Ecto neural progenitor cell (in vitro differentiated cells): ENCODE data around the gene TNIK.

Experiments used
- DNase-seq: peaks from one replicate; pipeline ENCODE4 v3.0.0-alpha.2; 2018; ENCODE audit warnings: low spot score

Gene TNIK

GRCh38 chr3:171225708-171226107 is 234.5 kb downstream of the TNIK start:
- DNase-seq: no peak

DNA sequence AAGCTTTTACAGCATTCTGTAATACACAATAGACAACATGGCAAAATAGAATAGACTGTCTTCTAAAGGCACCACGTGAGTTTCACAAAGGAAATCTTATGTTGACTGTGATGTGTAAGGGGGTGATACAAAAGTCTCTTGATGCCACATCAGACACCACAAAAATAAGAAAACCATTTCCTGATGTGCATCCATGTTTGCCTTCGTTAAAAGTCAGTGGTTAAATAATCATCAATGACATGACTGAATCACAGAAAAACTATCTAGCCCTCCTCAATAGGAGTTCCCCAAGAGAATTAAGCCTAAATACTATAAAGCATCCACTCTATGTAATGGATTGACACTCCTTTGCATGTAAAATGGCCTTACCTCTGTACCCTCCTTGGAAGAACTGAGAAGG is 235.0 kb downstream of the TNIK start:
- no peak for DNase-seq

DNA sequence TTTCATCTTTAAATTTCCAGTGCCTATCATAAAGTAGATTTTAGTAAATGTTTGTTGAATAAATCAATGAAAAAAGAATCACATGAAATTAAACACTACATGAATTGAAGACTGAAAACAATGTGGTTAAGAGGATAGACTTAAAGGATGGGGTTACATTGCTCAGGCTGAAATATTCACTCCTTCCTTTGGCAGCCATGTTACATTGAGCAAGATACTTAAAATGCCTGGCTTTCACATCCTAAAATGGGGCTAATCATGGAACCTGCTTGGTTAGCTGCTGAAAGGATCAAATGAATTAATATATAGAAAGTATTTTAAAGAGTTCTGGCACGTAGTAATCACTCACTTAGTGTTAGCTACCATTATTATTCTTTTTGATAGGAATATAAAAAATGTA is 236.8 kb downstream of the TNIK start:
- no peak for DNase-seq

DNA sequence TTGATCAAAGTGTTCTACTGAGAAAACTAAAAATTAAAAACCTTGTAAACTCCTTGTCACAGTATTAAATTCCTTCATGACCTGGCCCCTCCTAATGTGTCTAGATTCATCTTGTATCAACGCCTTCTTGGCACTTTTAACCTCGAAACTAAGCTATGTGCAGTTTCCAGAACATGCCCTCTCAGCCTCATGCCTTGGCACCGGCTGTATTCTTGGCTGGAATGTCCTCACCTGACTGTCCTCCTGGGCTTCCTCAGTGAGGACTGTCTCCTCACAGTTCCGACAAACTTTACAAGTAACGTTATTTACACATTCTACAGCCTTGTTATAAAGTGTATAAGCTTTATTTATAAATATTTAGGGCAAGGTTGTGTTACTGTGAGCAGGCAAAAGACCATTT is 237.2 kb downstream of the TNIK start:
- DNase-seq: no peak

GRCh38 chr3:171221597-171221996 is 238.6 kb downstream of the TNIK start:
- no peak for DNase-seq

- no peak for DNase-seq
Observed at GRCh38 chr3:171221104-171221503, 239.1 kb downstream of the TNIK start.

- DNase-seq: no peak
Observed at GRCh38 chr3:171219258-171219657, 240.9 kb downstream of the TNIK start.

DNA sequence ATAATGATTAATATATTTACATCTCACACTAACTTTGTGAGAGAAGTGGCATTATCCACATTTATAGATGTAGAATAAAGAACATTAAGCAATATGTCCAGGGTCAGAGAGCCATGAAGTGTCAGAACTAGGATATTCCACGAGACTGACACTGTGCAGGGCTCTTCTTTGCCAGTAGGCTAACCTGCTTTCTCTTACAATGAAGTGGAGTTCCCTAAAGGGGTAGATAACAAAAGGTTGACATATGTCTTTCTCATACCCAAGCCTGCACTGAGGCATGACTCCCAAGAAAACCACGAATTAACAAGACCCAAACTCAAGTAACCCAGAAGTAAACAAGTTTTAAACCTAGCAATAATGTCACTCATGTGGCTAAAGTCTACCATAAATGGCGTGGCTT is 242.1 kb downstream of the TNIK start:
- no peak for DNase-seq

GRCh38 chr3:171213907-171214306 is 246.3 kb downstream of the TNIK start:
- DNase-seq: no peak

- DNase-seq: no peak
Observed at GRCh38 chr3:171213178-171213577, 247.0 kb downstream of the TNIK start.

- DNase-seq: no peak
Observed at GRCh38 chr3:171212648-171213047, 247.6 kb downstream of the TNIK start.

DNA sequence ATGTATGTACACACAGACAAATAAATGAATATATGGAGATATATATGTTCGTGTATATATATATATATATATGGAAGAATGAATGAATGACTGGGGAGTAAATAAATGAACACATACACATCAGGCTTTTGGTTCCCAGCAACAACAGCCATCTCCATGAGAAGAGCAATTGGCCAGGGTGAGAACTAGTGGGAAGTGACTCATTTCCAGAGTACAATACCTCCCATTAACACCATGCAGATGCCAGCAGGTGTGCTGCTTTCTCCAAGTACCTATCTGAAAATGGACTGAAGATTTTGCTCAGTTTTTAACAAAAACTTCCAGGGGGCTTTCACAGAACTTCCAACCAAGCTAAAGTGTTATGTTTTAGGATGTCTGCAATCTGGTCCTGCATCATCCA is 253.9 kb downstream of the TNIK start:
- DNase-seq: no peak

- DNase-seq: no peak
Observed at GRCh38 chr3:171204942-171205341, 255.3 kb downstream of the TNIK start.

DNA sequence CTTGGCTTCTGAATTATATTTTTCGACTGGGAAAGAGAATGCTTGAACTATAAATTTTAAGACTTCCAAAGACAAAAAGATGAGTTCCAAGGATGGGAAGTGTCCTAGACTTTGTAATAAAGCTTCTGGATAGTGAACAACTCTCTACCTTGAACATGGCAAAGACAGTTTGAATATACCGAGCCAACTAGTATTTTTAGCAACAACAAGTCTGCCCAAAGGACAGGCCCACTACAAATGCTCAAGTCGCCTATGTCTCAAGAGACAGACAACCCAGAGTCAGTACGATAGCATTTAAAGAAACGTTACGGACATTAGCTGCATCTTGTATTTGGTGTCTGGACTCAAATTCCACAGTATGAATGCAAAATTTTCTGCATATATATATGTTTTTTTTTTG is 258.4 kb downstream of the TNIK start:
- no peak for DNase-seq

- no peak for DNase-seq
Observed at GRCh38 chr3:171200750-171201088, 259.5 kb downstream of the TNIK start.

DNA sequence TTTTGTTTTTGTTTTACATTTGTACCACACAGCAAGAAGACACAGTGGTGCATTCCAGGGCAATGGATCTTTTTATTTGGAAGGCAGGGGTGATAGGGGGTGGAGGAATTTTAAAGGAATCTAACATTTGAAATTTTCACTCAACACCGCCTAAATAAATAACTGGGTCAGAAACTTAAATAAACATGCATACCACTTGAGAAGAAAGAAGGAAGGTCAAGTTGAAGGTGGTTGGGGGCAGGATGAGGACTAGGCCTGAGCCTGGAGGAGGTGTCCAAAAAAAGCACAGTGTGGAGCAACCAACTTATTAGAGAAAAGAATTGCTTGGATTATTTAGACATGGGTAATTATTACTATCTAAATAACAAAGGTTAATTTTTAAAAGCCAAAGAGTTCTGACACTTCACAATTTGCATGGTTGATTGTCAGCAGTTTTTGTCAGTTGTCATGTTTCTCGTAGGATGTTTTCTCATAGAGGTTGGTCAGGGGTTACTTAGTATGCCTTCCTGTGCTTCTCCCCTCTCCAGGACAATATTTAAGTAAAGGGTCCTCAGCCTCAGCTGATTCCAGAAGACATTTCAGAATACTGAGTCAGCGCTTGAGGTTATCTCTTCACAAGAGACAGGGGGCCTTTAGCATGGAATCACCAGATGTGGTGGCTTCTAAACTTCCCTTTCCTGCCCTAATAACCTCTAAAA is 260.0 kb downstream of the TNIK start:
- no peak for DNase-seq

- no peak for DNase-seq
Observed at GRCh38 chr3:171199473-171199829, 260.8 kb downstream of the TNIK start.

GRCh38 chr3:171198781-171199472 is 261.3 kb downstream of the TNIK start:
- no peak for DNase-seq

- DNase-seq: no peak
Observed at GRCh38 chr3:171195686-171196085, 264.5 kb downstream of the TNIK start.

DNA sequence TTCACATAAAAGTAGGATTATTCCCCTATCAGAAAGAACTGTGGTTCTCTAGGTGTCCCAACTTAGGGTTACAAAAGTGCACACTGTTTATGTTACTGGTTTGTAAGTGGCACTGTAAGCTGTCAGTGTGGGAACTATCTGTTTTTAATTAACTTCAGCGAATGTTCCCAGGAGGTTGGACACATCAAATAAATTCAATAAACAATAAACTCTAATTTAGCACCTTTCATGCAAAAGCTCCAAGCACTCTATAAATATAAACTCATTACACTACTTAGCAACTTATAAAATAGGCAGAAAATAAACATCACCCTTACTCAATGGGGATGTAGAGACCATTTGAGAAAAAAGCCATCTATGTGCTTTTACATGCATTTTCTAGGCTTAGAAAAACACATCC is 265.2 kb downstream of the TNIK start:
- no peak for DNase-seq

DNA sequence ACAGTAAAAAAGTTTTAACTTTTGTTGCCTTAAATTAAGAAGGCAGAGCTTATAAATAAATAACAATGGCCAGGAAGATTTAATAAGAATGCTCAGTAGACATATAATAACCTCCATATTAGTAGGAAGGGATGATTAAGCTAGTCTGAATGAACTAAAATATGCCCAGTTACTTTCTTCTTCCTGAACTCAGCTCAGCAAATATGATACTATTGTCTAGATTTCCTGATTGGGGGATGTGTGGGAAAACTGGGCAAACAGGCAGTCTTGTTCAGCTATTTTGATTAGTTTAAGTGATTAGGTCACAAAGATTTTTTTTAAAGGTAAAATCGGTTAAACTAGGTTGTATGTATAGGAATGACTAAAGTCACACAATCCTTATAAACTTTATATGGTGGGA is 266.5 kb downstream of the TNIK start:
- DNase-seq: no peak

DNA sequence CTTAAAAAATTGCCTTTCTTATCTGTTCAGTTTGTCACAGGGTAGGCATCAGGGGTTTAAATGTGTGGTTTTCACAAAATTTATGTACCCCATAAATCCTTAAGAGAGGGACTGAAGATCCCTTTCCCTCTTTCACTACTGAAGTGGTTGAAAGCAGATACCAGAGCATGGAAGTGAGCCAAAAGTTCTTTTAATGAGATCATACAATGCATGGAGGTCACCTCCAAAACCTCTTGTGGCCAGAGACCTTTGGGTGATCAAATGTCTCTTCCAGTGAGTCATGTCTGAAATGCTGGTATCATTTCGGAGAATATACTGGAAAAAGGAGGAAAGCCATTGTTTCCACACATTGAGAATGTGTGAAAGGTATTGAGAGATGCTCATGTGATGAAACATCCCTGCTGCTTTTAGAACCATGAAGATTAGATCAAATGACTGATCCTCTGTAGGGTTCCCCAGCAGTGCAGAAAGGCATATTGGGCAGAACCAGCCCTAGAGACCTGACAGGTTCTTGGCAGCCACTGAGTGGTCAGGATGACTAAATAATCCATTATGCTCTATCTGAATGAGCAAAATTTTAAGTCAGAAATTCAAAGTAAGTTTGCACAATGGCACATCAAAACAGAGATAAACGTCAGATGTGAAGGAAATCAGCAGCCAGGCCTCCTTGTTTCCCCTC is 267.9 kb downstream of the TNIK start:
- no peak for DNase-seq

DNA sequence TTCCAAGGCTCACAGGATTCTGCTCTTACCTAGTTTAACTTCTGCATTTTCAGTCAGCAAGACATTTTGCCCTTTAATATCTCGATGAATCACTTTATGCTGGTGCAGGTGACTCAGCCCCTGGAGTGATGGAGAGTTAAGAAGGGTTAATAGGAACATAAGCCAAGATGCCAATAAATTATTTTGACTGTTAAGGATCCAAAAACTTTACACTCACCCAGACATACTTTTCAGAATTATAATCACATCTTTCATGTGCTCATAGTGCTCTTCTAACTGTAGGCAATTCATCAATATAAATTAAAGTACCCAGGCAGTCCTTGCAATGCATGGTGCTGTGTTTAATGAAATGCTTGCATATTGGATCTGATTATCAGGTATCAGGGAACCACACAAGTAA is 269.5 kb downstream of the TNIK start:
- DNase-seq: no peak
